Measurements from ENCODE around the gene ZC3H11A.
"Not testable (repeated sequence)": the region's sequence is repeated elsewhere in the genome, so short reads cannot be mapped to it uniquely, and the experiment has no call there.

- TF ChIP-seq, protein P1, sequence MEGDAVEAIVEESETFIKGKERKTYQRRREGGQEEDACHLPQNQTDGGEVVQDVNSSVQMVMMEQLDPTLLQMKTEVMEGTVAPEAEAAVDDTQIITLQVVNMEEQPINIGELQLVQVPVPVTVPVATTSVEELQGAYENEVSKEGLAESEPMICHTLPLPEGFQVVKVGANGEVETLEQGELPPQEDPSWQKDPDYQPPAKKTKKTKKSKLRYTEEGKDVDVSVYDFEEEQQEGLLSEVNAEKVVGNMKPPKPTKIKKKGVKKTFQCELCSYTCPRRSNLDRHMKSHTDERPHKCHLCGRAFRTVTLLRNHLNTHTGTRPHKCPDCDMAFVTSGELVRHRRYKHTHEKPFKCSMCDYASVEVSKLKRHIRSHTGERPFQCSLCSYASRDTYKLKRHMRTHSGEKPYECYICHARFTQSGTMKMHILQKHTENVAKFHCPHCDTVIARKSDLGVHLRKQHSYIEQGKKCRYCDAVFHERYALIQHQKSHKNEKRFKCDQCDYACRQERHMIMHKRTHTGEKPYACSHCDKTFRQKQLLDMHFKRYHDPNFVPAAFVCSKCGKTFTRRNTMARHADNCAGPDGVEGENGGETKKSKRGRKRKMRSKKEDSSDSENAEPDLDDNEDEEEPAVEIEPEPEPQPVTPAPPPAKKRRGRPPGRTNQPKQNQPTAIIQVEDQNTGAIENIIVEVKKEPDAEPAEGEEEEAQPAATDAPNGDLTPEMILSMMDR (IDR thresholded peaks at IDR 0.05), result not testable (repeated sequence)
- not testable (repeated sequence) for TF ChIP-seq POLR2A (IDR thresholded peaks at IDR 0.05; ENCODE audit: low read depth)
These were observed 1.9 kb upstream of the ZC3H11A start for GRCh38 chr1:203793561-203793960.
